NB4 (cell line): ENCODE measurements around the gene GNA12.

Experiments
- DNase-seq: peaks from one replicate; pipeline ENCODE4 v3.0.0; 2010; ENCODE audit warnings: low read depth
- H3K4me3 ChIP-seq: one replicate; pipeline ENCODE4 v1.5.1; 2011; ENCODE audit warnings: mild to moderate bottlenecking, low read depth, low read length, moderate library complexity
- MYC ChIP-seq: IDR thresholded peaks from 2 replicates; pipeline ENCODE4 v1.6.1; 2011; ENCODE audit warnings: low read depth, low read length
- POLR2A ChIP-seq: IDR thresholded peaks from 2 replicates; pipeline ENCODE4 v1.6.1; 2011; ENCODE audit warnings: mild to moderate bottlenecking; ENCODE audit not compliant: insufficient read length; ENCODE audit errors: extremely low read depth
- TF ChIP-seq, protein P1 (sequence below): IDR thresholded peaks from 2 replicates; pipeline ENCODE4 v1.6.1; 2011; ENCODE audit warnings: low read depth, low read length
- TF ChIP-seq, protein P2 (sequence below): IDR thresholded peaks from one replicate; pipeline ENCODE4 v1.5.1; 2012; ENCODE audit warnings: low read depth, low read length

GNA12 gene

DNA sequence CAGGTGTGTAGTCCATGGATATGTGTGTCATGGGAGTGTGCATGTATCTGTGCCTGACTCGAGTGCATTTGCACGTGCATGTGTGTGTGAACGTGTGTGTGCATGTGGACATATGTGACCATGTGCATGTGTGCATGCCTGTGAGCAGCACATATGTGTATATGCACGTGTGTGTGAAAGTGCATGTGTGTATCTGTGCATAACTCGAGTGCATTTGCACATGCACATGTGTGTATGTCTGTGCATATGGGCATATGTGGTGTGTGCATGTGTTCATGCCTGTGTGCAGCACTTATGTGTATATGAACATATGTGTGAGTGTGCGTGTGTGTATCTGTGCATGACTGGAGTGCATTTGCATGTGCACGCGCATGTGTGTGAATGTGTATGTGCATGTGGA lies 35.2 kb upstream of the GNA12 start:
- DNase-seq, result no peak
- no peak for TF ChIP-seq MYC
- TF ChIP-seq, protein P1, sequence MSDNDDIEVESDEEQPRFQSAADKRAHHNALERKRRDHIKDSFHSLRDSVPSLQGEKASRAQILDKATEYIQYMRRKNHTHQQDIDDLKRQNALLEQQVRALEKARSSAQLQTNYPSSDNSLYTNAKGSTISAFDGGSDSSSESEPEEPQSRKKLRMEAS, result peak; percentile 42
- no peak overlapping the region for H3K4me3 ChIP-seq

DNA sequence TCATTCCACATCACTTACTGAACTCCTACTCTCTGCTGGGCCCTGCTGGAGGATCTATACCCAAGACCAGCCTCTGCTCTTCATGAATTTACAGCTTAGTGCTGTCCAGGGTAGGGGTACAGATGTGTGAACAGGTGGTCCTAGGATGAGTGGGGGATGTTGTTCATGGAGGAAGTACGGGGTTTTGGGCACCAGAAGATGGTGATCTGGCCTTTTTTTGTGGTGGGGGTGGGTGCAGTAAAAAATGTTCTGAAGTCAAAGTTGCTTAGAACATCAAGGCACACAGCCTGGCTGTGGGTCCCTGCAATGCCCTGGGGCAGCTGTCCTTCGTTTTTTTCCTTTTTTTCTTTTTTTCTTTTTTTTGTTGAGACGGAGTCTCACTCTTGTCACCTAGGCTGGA lies 34.2 kb upstream of the GNA12 start:
- no peak for DNase-seq
- TF ChIP-seq, protein P1, result no peak
- TF ChIP-seq POLR2A (no peak), MYC (no peak)
- TF ChIP-seq, protein P2, sequence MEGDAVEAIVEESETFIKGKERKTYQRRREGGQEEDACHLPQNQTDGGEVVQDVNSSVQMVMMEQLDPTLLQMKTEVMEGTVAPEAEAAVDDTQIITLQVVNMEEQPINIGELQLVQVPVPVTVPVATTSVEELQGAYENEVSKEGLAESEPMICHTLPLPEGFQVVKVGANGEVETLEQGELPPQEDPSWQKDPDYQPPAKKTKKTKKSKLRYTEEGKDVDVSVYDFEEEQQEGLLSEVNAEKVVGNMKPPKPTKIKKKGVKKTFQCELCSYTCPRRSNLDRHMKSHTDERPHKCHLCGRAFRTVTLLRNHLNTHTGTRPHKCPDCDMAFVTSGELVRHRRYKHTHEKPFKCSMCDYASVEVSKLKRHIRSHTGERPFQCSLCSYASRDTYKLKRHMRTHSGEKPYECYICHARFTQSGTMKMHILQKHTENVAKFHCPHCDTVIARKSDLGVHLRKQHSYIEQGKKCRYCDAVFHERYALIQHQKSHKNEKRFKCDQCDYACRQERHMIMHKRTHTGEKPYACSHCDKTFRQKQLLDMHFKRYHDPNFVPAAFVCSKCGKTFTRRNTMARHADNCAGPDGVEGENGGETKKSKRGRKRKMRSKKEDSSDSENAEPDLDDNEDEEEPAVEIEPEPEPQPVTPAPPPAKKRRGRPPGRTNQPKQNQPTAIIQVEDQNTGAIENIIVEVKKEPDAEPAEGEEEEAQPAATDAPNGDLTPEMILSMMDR, result no peak
- no peak overlapping the region for H3K4me3 ChIP-seq

DNA sequence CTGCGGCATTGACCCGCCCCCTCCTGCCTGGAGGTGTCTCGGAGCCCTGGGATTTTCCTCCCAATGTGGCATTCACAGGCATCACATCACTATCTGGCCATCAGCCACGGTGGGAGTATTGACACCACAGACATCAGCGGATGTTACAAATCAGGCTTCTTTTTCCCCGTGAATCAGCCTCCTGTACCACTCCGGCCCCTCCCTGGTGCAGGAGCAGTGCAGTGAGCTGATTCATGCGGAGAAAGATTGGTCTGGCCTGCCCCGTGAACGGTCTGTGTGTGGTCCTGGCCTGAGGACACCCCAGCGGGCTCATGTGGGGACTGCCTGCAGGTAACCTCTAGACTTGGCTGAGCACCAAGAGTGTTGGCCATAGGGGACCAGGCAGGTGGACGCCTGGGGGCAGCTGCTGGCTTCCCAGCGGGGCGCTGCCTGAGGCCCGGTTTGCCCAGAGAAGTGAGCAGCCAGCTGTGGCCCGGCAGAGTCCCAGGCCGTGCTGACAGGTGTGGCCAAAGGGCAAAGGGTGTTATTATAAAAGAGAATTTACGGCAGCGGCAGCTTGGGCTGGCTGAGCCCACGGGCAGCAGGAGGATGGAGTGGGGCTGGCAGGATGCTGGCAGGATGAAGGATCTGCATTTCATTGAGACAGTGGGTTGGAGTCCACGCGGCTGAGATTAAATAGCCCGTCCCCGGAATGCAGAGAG lies 32.1 kb upstream of the GNA12 start:
- TF ChIP-seq POLR2A (no peak), MYC (no peak)
- TF ChIP-seq, protein P2, result no peak
- no peak for DNase-seq
- no peak overlapping the region for H3K4me3 ChIP-seq

DNA sequence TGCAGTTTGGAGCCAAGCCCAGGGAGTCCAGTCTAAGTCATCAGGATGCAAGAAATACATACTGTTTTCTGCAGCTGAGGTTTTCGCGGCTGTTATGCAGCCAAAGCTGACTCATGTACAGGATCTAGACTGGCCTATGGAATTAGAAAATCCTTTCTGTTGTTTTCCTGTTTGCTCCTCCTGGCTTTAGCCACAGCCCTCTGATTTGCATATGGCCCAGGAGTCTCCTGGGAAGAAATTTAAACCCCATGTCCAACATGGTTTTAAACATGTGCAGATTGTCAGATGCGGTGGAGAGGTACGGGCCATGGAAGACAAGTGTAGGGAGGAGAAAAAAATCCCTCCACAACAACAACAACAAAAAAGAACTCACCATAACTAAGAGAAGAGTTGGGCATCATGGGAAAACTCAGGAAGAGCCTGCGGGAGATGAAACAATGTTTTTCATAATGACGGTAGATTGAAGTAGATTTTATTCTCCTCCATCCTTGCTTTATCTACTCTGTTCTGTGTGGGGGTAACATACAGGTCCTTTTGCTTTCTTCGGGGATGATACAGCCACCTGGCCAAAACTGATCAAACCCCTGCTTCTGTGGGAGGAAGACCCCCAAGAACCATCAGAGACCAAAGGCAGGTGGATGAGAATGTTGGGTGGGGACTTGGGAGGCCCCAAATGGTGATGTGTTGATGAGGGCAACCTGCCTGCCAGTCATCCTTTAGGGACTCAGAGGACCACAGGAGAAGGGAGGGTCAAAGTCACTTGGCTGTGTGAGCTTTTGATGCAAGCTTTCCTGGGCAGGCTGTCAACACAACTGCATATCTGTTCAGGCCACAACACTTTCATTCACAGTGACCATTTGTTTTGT lies 29.8 kb upstream of the GNA12 start:
- DNase-seq, result peak; percentile 42
- no peak overlapping the region for H3K4me3 ChIP-seq
- TF ChIP-seq, protein P2, result no peak

DNA sequence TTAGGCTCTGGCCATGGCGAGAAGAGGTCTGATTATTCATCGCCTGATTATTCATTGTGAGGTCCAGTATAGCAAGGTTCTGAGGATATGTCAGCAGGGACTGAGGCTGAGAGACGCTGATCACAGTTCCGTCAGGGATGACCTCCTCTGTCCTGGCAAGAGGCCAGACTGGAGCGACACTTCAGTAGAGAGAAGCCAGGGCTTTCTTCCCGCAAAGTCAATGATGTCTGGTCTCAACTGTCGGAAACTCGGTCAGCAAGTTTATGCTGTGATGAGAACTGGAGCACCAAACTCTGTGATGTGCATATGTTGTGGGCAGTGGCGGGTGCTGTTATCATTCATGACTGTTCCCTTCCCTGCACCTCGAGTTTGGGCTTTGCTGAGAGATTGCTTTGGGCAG lies 29.0 kb upstream of the GNA12 start:
- TF ChIP-seq, protein P1, result no peak
- TF ChIP-seq MYC (no peak), POLR2A (no peak)
- TF ChIP-seq, protein P2, result no peak
- H3K4me3 ChIP-seq, result no peak overlapping the region
- DNase-seq, result no peak

DNA sequence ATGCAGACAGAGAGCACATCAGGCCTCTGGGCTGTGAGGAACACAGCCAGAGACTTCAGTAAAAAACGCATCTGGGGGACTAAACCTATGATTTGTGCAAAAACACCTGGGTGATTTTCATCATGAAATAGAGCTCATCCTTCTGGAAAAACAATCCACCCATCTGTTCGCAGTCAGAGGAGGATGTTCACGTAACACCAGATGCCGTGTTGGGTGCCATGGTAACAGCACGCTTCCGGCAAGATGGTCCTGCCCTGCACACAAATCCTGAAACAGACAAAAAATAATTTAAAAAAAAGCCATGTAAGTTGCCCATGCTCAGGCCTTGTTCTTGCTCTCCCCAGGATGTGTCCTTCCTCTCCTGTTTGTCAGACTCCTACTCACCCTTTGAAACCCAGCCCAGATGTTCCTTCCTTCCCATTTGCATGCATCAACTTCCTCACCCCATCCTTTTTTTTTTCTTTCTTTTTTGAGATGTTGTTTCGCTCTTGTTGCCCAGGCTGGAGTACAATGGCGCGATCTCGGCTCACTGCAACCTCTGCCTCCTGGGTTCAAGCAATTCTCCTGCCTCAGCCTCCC lies 28.3 kb upstream of the GNA12 start:
- DNase-seq, result no peak
- no peak overlapping the region for H3K4me3 ChIP-seq
- TF ChIP-seq, protein P2, result no peak
- TF ChIP-seq POLR2A, result no peak
- TF ChIP-seq, protein P1, result no peak
- no peak for TF ChIP-seq MYC
